Tibial nerve (tissue), 4 donors: Measurements from ENCODE around the gene ZCCHC7. TPM values are rescaled to one million over a fixed set of nuclear protein-coding genes. Genes with fewer than 3 reads are reported as not detected.

ENCODE experiments used
- DNase-seq, 2 donors: peaks; one replicate each; pipeline ENCODE4 v3.0.0-alpha.2; 2019; ENCODE audit warnings: low spot score in 2 of 2
- H3K27ac ChIP-seq, 4 donors: fragments of 200-600 bp; sonication (generic) in 3 of 4; one replicate each; pipeline ENCODE4 v1.5.1; 2017 to 2019; ENCODE audit warnings: mild to moderate bottlenecking in 1 of 4
- H3K27me3 ChIP-seq, 2 donors: fragments of 200-600 bp; sonication (generic) in 1 of 2; one replicate each; pipeline versions ENCODE4 v1.5.1 to v1.6.0; 2017 to 2019
- H3K36me3 ChIP-seq, 3 donors: fragments of 200-600 bp; sonication (generic); one replicate each; pipeline ENCODE4 v1.5.1; 2018 to 2019
- H3K4me1 ChIP-seq, 4 donors: fragments of 200-600 bp; sonication (generic) in 3 of 4; one replicate each; pipeline ENCODE4 v1.5.1; 2017 to 2019
- H3K4me3 ChIP-seq, 4 donors: fragments of 200-600 bp; sonication (generic) in 3 of 4; one replicate each; pipeline ENCODE4 v1.5.1; 2017 to 2019; ENCODE audit warnings: mild to moderate bottlenecking in 1 of 4, moderate library complexity in 1 of 4
- H3K9me3 ChIP-seq, 4 donors: fragments of 200-600 bp; sonication (generic) in 3 of 4; one replicate each; pipeline ENCODE4 v1.5.1; 2017 to 2019
- CTCF ChIP-seq, 5 experiments: fragments of 200-600 bp in 3 of 5; fragments of 450-650 bp in 2 of 5; sonication (generic) in 3 of 5; IDR thresholded peaks; one replicate each; pipeline ENCODE4 v1.5.1; 2016 to 2019; ENCODE audit warnings: antibody characterized with exemption in 5 of 5, mild to moderate bottlenecking in 3 of 5, moderate library complexity in 2 of 5
- EP300 ChIP-seq, 2 donors: sonication (generic); formaldehyde crosslinking; IDR thresholded peaks; one replicate each; pipeline ENCODE4 v1.6.1; 2017; ENCODE audit warnings: antibody characterized with exemption in 2 of 2, mild to moderate bottlenecking in 1 of 2
- POLR2A ChIP-seq, 2 donors: fragments of 450-650 bp; IDR thresholded peaks; one replicate each; pipeline ENCODE4 v1.6.1; 2017; ENCODE audit warnings: antibody characterized with exemption in 2 of 2, mild to moderate bottlenecking in 2 of 2, moderate library complexity in 2 of 2
- WGBS, 2 donors: methylation state at CpG; one replicate each; pipeline ENCODE4 v1.1.5; 2018; 5-methylcytosine and 5-hydroxymethylcytosine counted together
- total RNA-seq, 4 donors: library from RNA; depleted of rRNA; stranded (reverse); fragments of >200 nt; gene quantifications; one replicate each; pipeline ENCODE4 v1.1.0, GENCODE V29; 2016

Gene ZCCHC7
- total RNA-seq, 4 donors from 2014 or later = 11.8 to 24.7 (median 18.3) TPM

GRCh38 chr9:37271679-37272078, 151.3 kb downstream of the ZCCHC7 start:
- no peak overlapping the region for H3K4me3 ChIP-seq
- no peak for TF ChIP-seq POLR2A (IDR thresholded peaks at IDR 0.05)
- no peak for TF ChIP-seq EP300 (IDR thresholded peaks at IDR 0.05)
- no peak for TF ChIP-seq CTCF (IDR thresholded peaks at IDR 0.05)
- no peak for DNase-seq
- H3K36me3 ChIP-seq = peaks cover 0 to 13% (median 0%) of the 10 kb centered on the region in 3 donors
- 91 to 93% methylated on average over 6 of the region's 6 CpGs for WGBS, 2 donors
- no peaks in the 10 kb centered on the region for H3K27me3 ChIP-seq
- H3K9me3 ChIP-seq = peaks cover 0 to 11% (median 0%) of the 10 kb centered on the region in 4 donors
- no peak overlapping the region for H3K27ac ChIP-seq
- H3K4me1 ChIP-seq = no peaks in the 10 kb centered on the region

GRCh38 chr9:37273595-37273994, 153.2 kb downstream of the ZCCHC7 start:
- Histone ChIP-seq H3K9me3 (peaks cover 0 to 11% (median 0%) of the 10 kb centered on the region in 4 donors), H3K27ac (no peak overlapping the region), H3K4me3 (no peak overlapping the region), H3K36me3 (peaks cover 0 to 13% (median 0%) of the 10 kb centered on the region in 3 donors), H3K27me3 (no peaks in the 10 kb centered on the region), H3K4me1 (no peaks in the 10 kb centered on the region)
- TF ChIP-seq POLR2A (IDR thresholded peaks at IDR 0.05) = no peak
- no peak for TF ChIP-seq EP300 (IDR thresholded peaks at IDR 0.05)
- DNase-seq = no peak

GRCh38 chr9:37281541-37281940, 161.2 kb downstream of the ZCCHC7 start:
- 84 to 87% methylated on average over 2 of the region's 2 CpGs for WGBS, 2 donors
- no peak overlapping the region for H3K4me3 ChIP-seq
- no peaks in the 10 kb centered on the region for H3K36me3 ChIP-seq
- H3K27me3 ChIP-seq = no peaks in the 10 kb centered on the region
- TF ChIP-seq POLR2A (IDR thresholded peaks at IDR 0.05) (no peak), CTCF (IDR thresholded peaks at IDR 0.05) (no peak), EP300 (IDR thresholded peaks at IDR 0.05) (no peak)
- peaks cover 0 to 18% (median 3%) of the 10 kb centered on the region in 4 donors for H3K4me1 ChIP-seq
- H3K27ac ChIP-seq = no peak overlapping the region
- H3K9me3 ChIP-seq = no peaks in the 10 kb centered on the region
- no peak for DNase-seq

GRCh38 chr9:37283730-37284325, 163.5 kb downstream of the ZCCHC7 start:
- no peak for DNase-seq
- WGBS, 2 donors = 27 to 28% methylated on average over 6 of the region's 6 CpGs

GRCh38 chr9:37284636-37285035, 164.3 kb downstream of the ZCCHC7 start:
- Histone ChIP-seq H3K4me3 (no peak overlapping the region), H3K27me3 (no peaks in the 10 kb centered on the region), H3K9me3 (no peaks in the 10 kb centered on the region), H3K36me3 (no peaks in the 10 kb centered on the region), H3K4me1 (peaks cover 0 to 18% (median 3%) of the 10 kb centered on the region in 4 donors), H3K27ac (peak overlapping the region in 1 of 4 donors; percentile 52)
- 51 to 52% methylated on average over 1 of the region's 1 CpG for WGBS, 2 donors
- TF ChIP-seq POLR2A (IDR thresholded peaks at IDR 0.05) (no peak), CTCF (IDR thresholded peaks at IDR 0.05) (no peak), EP300 (IDR thresholded peaks at IDR 0.05) (no peak)
- DNase-seq = no peak

More at GRCh38 chr9:37283730-37284325, 163.5 kb downstream of the ZCCHC7 start:
- peaks cover 0 to 18% (median 3%) of the 10 kb centered on the region in 4 donors for H3K4me1 ChIP-seq
- H3K9me3 ChIP-seq = no peaks in the 10 kb centered on the region
- TF ChIP-seq EP300 (IDR thresholded peaks at IDR 0.05) (no peak), POLR2A (IDR thresholded peaks at IDR 0.05) (no peak), CTCF (IDR thresholded peaks at IDR 0.05) (no peak)
- H3K36me3 ChIP-seq = no peaks in the 10 kb centered on the region
- peak overlapping the region in 1 of 4 donors; percentile 52 for H3K27ac ChIP-seq
- no peaks in the 10 kb centered on the region for H3K27me3 ChIP-seq
- no peak overlapping the region for H3K4me3 ChIP-seq
